NCI-H146 treated with DMSO at 0.1 percent for 48 hours (cell line): Measurements from ENCODE around the gene MRPL53.

Experiments
- DNase-seq: peaks from one replicate; lab custom pipeline; 2025; ENCODE audit not compliant: unreplicated experiment; lab: John Stamatoyannopoulos, UW

The MRPL53 gene

DNA sequence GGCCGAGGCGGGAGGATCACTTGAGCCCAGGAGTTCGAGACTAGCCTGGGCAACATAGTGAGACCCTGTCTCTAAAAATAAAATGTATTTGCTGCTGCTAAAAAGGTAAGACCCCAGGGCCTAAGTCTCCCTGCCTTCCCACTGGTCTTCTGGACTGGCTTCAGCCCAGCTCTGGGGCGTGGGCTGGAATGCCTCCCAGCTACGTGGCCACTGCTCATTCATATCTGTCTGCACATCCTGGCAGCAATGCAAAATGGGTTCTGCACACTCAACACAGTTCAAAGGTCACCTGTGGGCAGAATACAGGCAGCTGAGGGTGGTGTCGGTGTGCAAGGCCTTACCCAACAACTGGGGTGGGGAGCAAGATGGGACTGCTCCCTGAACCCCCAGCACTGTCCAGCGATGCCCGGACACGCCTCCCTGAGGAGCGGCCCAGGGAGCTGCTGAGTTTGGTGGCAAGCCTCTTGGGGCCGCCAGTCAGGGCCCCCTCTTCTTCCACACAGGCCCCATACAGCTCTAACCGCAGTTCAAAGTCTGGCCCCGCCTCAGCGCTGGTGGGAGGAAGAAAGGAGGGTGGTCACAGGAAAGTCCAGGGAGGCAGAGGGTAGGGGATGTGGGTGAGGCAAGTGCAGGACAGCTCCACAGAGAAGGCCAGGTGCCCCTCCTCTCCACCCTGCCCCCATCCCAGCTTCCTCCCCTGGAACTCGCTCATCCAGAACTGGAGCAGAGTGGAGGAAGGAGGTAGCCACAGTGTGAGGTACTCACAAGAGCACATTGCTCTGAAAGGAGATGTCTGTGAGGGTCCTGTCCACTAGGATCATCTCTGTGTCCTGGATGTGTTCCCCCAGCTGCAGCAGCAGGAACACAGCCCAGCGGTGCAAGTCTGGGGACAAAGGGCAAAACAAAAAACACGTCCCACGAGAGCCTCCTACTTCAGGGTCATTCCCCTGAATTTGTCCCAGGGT is 42.7 kb downstream of the MRPL53 start:
- DNase-seq: no peak

DNA sequence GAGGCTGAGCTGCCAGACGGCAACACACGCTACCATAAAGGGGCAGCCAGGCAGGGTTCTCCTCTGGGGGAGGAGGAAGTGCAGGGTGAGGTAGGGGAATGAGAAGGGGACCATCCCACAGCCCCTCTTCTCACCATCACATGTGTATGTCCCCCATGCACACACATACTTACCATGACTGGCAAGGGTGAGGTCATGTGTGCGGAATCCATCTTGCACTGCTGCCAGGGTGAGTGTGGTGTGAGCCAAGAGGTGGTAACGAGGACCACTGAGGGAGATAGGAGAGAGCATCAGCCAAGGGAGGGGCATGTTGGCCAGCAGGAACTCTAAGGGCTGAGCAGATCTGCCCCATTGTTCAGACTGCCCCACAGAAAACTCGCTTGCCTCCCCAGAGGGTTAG is 43.8 kb downstream of the MRPL53 start:
- no peak for DNase-seq

DNA sequence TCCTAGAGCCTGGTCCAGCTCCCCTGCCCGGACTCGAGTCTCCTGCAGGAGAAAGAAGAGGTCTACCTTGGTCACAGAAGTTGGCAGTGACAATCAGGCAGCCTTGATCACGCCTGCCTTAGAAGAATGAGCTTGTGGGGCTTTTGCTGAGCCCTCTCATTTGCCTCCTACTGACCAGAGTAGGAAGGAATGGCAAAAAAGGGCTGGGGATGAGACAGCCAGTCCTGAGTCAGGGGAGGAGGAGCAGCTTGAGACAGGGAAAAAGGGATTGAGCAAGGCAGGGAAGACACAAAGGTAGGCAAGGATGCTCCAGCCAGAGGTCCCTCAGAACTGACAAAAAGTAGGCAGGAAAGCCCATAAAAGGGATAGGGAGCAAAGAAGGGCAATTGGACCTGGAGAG is 44.9 kb downstream of the MRPL53 start:
- DNase-seq: no peak

DNA sequence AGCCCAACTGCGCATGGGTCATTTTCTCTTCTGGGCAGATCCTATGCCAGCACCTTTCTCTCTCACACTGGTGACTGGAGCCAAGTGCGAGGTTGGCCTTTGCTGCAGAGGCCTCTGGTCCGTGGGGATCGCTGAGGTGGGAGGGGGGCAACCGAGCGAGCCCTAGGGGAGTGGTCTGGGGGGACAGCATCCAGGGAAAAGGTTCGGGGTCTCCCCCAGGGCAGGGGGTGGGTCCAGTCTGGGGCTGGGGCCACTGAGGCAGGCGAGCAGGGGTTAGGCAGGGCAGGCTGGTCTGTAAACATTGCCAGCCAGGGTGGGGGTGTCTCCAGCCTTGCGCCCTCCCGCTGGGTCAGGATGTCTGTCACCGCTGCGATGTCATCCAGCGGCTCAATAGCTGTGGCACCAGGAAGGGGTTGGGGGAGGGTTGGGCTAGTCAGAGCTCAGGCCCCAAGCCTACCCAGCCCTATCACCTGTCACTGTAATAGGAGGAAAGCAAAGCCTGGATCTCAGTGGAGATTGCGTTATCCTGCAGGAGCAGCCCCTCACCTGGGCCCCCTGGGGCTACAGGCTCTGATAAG is 46.2 kb downstream of the MRPL53 start:
- no peak for DNase-seq

DNA sequence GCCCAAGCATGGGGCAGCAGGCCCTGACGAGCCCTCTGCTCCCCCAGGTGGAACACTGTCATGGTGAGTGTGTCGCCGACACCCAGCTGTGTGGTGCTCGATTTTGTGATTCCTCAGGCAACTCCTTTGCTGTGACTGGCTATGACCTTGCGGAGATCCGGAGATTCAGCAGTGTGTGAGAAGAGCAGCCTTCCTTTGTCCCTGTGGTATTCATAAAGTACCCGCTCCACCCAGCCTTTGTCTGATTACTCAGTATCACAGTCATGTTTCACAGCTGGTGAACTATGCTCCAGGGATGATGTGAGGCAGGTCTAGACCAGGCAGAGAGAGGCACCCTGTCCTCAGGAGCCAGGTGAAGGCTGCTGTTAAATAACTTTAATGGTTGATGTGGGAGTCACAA is 47.0 kb downstream of the MRPL53 start:
- DNase-seq: no peak

DNA sequence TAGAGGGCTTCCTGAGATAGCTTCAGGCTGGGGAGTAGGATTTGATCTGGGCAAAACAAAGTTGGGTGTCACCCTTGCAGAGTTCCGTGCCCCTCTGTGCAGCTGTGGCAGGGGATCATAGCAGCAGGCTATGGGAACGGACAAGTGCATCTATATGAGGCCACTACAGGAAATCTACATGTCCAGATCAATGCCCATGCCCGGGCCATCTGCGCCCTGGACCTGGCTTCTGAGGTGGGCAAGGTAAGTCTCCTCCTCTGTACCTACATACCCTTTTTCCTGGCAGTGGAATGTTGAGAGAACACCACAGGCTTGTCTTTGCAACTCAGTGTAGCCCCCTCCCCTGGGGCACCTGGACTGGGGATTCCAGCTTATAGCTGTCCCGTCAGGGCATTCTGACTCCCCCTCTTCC is 47.5 kb downstream of the MRPL53 start:
- no peak for DNase-seq

DNA sequence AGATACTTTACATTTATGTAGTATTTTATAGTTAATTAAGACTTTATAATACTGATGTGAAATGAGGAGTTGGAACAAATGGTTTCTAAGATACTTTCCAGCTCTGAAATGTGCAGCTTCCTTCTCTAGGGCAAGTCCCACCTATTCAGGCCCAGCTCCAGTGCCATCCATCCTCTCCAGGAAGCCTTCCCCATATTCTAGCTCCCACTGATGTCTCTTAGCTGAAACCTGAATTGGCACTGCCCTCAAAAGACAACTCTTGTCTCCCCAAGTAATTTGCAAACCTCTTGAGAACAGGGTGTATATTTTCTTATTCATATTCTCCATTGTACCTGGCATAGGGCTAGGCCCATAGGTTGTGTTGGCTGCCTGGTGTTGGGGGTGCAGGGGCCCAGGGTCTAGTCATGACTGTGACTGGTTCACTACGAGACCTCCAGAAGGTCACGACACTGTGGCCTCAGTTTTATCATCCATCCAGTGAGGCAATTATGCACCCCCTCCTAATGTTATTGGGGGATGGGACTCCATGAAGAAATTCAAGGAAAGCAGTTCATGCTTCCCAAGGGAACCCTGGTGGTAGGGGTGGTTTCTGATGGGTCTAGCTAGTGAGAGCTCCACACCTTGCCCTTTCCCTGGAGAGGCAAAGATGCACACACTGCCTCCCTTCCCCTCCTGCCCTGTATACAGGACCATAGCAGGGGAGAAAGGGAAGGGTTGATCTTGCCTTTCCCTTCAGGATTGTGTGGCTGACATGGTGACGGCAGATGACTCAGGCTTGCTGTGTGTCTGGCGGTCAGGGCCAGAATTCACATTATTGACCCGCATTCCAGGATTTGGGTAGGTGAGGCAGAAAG is 48.1 kb downstream of the MRPL53 start:
- no peak for DNase-seq

DNA sequence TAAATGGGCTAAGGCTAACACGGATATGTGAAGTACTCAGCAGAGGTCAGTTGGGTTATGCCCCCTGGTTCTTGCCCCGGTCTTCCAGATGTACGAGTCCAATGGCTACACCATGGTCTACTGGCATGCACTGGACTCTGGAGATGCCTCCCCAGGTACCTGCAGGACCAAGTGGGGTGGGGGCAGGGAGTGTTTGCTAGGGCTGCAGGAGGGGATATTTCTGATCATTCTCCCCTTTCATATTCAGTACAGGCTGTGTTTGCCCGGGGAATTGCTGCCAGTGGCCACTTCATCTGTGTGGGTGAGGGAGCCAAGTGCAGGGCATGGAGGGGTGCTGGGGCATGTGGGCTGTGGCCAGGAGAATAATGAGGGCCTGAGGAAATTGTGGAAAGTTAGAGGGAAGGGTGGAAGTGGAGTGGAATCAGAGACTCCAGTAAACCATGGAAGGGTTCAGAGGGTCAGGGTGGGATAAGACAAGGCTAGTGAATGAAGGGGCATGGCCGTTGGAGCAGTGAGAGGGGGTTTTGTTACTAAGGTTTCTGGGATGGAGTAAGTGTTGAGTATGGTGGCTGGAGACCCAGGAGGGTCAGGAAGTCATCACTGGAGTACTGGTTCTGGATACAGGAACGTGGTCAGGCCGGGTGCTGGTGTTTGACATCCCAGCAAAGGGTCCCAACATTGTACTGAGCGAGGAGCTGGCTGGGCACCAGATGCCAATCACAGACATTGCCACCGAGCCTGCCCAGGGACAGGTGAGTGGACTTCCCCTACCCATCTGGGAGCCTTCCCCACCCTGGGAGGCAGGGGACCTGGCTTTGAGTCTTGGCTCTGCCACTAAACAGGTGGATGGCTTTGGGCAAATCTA is 49.0 kb downstream of the MRPL53 start:
- DNase-seq: no peak
